A673 (cell line): Measurements from ENCODE around the gene MEP1A. TPM values are rescaled to one million over a fixed set of nuclear protein-coding genes. Genes with fewer than 3 reads are reported as not detected.

Source experiments
- BruUV-seq: library from RNA; stranded (reverse); fragments of 400-500 nt; replicated peaks from 2 replicates; lab custom pipeline; 2021; lab: Mats Ljungman, UMichigan
- CTCF ChIA-PET: fragments of 300-600 bp; sonication (Branson Sonifier 250); formaldehyde crosslinking; loops from one replicate; lab custom pipeline; 2022; ENCODE audit warnings: antibody characterized with exemption; lab: Charles Lee
- POLR2A ChIA-PET: fragments of 300-600 bp; sonication (Branson Sonifier 250); formaldehyde crosslinking; loops from one replicate; lab custom pipeline; 2022; ENCODE audit warnings: antibody characterized with exemption; ENCODE audit not compliant: low non-redundant PET; lab: Charles Lee
- DNase-seq: peaks from one replicate; pipeline ENCODE4 v3.0.0-alpha.2; 2015; ENCODE audit warnings: low spot score
- H3K27ac ChIP-seq: fragments of 200-600 bp; sonication (generic); 2 replicates; pipeline ENCODE4 v1.5.1; 2016; ENCODE audit warnings: mixed run types, low read depth, mild to moderate bottlenecking, mixed read lengths, antibody characterized with exemption, low read length; ENCODE audit not compliant: poor library complexity, severe bottlenecking
- H3K27me3 ChIP-seq: fragments of 200-600 bp; sonication (generic); replicated peaks from 2 replicates; pipeline ENCODE4 v1.6.1; 2017; ENCODE audit warnings: mixed run types, low read depth, mild to moderate bottlenecking, mixed read lengths, antibody characterized with exemption, low read length; ENCODE audit not compliant: insufficient read depth, poor library complexity
- H3K36me3 ChIP-seq: fragments of 200-600 bp; sonication (generic); 2 replicates; pipeline ENCODE4 v1.6.1; 2016; ENCODE audit warnings: mixed run types, mild to moderate bottlenecking, mixed read lengths, antibody characterized with exemption, low read length; ENCODE audit not compliant: insufficient read depth, poor library complexity, severe bottlenecking
- H3K4me1 ChIP-seq: fragments of 200-600 bp; sonication (generic); 2 replicates; pipeline ENCODE4 v1.6.1; 2017; ENCODE audit warnings: mixed run types, mild to moderate bottlenecking, mixed read lengths, antibody characterized with exemption, low read length; ENCODE audit not compliant: insufficient read depth, poor library complexity, severe bottlenecking
- H3K4me3 ChIP-seq: fragments of 200-600 bp; sonication (generic); 2 replicates; pipeline ENCODE4 v1.5.1; 2016; ENCODE audit warnings: low read depth, mixed run types, mild to moderate bottlenecking, mixed read lengths, low read length; ENCODE audit not compliant: poor library complexity, severe bottlenecking
- H3K9me3 ChIP-seq: fragments of 200-600 bp; sonication (generic); 2 replicates; pipeline ENCODE4 v1.6.1; 2016; ENCODE audit warnings: mixed run types, low read depth, mild to moderate bottlenecking, mixed read lengths, antibody characterized with exemption, low read length; ENCODE audit not compliant: poor library complexity, severe bottlenecking
- EZH2 ChIP-seq: fragments of 200-600 bp; sonication (generic); IDR thresholded peaks from 2 replicates; pipeline ENCODE4 v1.6.1; 2017; ENCODE audit warnings: borderline replicate concordance, low read depth, mild to moderate bottlenecking, mixed read lengths, antibody characterized with exemption, low read length; ENCODE audit not compliant: poor library complexity, severe bottlenecking
- intact Hi-C: fragments of 100-400 bp; cut with micrococcal nuclease; formaldehyde crosslinking; loops from one replicate; pipeline ENCODE4 v1.10.0; 2022; ENCODE audit not compliant: unreplicated experiment
- total RNA-seq: library from RNA; stranded (reverse); gene quantifications from 2 replicates; pipeline ENCODE4 v1.2.3, GENCODE V29; 2021
- TF ChIP-seq, protein P1 (sequence below): fragments of 300-800, 200-600 bp; sonication (generic); conservative IDR thresholded peaks from 2 replicates; pipeline ENCODE4 v1.5.1; 2017; ENCODE audit warnings: low read depth, mild to moderate bottlenecking, antibody characterized with exemption, low read length, moderate library complexity, mixed read lengths

MEP1A gene
- total RNA-seq, 1 experiment from 2014 or later: not detected

DNA sequence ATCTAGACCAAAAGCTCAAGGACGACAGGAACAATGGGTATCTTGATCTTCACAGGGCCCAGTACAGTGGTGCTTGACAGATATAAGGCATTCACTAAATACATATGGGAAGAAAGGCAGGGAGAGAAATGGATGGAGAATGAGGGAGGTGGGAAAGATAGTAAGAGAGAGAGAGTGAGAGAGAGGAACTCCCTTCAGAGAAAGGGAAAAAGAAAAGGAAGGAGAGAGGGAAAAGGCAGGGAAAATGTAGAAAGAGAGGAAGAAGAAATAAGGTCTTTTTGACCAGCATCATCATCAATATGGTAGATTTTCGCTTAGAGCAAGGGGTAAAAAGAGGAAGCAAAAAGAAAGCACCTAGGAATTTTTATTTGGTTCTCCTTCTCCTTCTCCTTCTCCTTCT is 47.2 kb upstream of the MEP1A start:
- CTCF ChIA-PET: no interaction called here
- no TSS peak for BruUV-seq

DNA sequence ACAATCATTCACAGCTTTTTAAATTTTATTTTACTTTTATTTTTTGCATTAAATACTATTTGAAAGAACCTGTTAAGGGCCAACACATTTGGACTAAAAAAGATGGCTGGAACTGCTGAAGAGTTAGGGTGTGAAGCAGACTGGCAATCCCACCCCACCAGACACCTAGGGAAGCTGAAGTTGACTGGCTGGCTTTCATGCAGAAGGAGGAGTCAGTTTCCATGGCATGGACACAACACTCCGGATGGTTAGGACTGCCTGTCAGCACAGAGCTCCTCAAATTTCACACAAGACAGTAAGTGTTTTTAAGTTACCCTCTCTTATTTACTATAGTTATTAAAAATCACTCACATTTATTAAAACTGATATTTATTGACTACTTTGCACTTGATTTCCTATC is 46.5 kb upstream of the MEP1A start, which contains the start of gene ANKRD66:
Gene ANKRD66, plus strand, starts transcription at position 238 of the 400 bp plus-strand sequence. CDS start 5,016 bp downstream, outside the sequence.
- no peaks in the 10 kb centered on the region for H3K4me1 ChIP-seq
- BruUV-seq: no TSS peak
- TF ChIP-seq EZH2: no peak
- TF ChIP-seq, protein P1, sequence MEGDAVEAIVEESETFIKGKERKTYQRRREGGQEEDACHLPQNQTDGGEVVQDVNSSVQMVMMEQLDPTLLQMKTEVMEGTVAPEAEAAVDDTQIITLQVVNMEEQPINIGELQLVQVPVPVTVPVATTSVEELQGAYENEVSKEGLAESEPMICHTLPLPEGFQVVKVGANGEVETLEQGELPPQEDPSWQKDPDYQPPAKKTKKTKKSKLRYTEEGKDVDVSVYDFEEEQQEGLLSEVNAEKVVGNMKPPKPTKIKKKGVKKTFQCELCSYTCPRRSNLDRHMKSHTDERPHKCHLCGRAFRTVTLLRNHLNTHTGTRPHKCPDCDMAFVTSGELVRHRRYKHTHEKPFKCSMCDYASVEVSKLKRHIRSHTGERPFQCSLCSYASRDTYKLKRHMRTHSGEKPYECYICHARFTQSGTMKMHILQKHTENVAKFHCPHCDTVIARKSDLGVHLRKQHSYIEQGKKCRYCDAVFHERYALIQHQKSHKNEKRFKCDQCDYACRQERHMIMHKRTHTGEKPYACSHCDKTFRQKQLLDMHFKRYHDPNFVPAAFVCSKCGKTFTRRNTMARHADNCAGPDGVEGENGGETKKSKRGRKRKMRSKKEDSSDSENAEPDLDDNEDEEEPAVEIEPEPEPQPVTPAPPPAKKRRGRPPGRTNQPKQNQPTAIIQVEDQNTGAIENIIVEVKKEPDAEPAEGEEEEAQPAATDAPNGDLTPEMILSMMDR: no peak
- no peak within 1 kb of the TSS for H3K4me3 ChIP-seq
- ChIA-PET POLR2A (no interaction called here), CTCF (no interaction called here)
- no peaks in the 10 kb centered on the region for H3K9me3 ChIP-seq
- no peak within 1 kb of the TSS for H3K27ac ChIP-seq
- H3K27me3 ChIP-seq: no peaks in the 10 kb centered on the region
- H3K36me3 ChIP-seq: no peaks in the 10 kb centered on the region
- no peak for DNase-seq
- intact Hi-C loops: no loop called here

More for the DNA sequence above, 47.2 kb upstream of the MEP1A start:
- Histone ChIP-seq H3K4me1 (no peaks in the 10 kb centered on the region), H3K27ac (no peak overlapping the region), H3K36me3 (no peaks in the 10 kb centered on the region), H3K27me3 (no peaks in the 10 kb centered on the region), H3K9me3 (no peaks in the 10 kb centered on the region), H3K4me3 (no peak overlapping the region)
- POLR2A ChIA-PET: no interaction called here
- TF ChIP-seq, protein P1: no peak
- no peak for TF ChIP-seq EZH2
- intact Hi-C loops: no loop called here
- DNase-seq: no peak

DNA sequence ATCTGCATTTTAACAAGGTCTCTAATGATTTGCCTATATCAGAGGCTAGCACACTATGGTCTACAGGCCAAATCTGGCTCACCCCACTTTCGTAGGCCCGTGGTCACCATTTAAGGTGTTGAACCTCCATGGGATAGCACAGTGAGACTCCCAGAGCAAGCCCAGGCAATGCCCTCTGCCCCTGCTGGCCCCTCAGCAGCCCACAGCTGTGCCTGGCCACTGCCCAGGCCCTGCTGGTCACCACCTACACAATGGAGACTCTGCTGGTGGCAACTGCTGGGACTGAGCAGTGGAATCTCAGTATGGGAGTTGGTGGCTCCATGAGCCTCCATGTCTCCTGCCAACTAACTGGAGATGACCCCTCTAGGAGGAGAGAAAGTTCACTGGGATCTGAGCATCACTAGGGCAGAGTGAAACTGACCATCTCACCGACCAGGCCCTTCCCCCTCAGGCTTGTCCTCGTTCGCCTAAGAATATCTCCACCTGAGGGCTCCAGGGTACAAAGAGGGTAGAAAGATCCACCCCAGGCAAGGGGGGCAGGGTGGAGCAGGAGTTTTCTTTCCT is 44.2 kb upstream of the MEP1A start:
- peaks cover 8% of the 10 kb centered on the region for H3K27me3 ChIP-seq
- POLR2A ChIA-PET: no interaction called here
- BruUV-seq: no TSS peak
- intact Hi-C loops: no loop called here
- no peak overlapping the region for H3K4me3 ChIP-seq
- H3K27ac ChIP-seq: no peak overlapping the region
- CTCF ChIA-PET: no interaction called here
- H3K4me1 ChIP-seq: no peaks in the 10 kb centered on the region
- H3K9me3 ChIP-seq: no peaks in the 10 kb centered on the region
- no peak for TF ChIP-seq EZH2
- TF ChIP-seq, protein P1: no peak
- DNase-seq: no peak
- no peaks in the 10 kb centered on the region for H3K36me3 ChIP-seq
